Measurements from ENCODE around the gene IRS2. TPM values are rescaled to one million over a fixed set of nuclear protein-coding genes. Genes with fewer than 3 reads are reported as not detected.

IRS2 gene
- total RNA-seq, 1 donor from 2014 or later, result 3.5 TPM

DNA sequence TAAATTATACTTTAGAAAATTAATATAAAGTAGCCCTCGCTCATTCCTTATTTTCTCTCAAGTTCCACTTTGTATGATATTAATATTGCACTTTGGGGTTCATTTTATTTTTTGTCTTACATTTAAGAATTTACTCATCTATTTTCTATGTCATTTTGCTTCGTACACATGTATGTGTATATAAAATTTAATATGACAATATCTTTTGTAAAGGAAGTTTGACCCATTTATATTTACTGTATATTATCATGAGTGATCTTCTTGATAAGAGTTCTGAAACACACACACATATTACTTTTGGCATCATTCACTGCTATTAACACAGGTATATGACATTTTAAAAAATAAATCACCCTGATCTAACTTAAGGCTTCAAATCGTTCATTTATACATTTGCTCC is 83.1 kb downstream of the IRS2 start:
- peaks cover 2% of the 10 kb centered on the region for H3K4me1 Mint-ChIP-seq
- H3K9me3 Mint-ChIP-seq, result no peaks in the 10 kb centered on the region
- no peak overlapping the region for H3K4me3 Mint-ChIP-seq
- no peak overlapping the region for H3K27ac Mint-ChIP-seq
- H3K36me3 Mint-ChIP-seq (ENCODE audit: low read depth), result no peaks in the 10 kb centered on the region
- intact Hi-C loops (cut with micrococcal nuclease), result no loop called here
- no peak for DNase-seq
- H3K27me3 Mint-ChIP-seq, result peaks cover 30% of the 10 kb centered on the region
